NB4 (cell line): ENCODE results near the gene SLPI.

Source experiments
- DNase-seq: peaks from one replicate; pipeline ENCODE4 v3.0.0; 2010; ENCODE audit warnings: low read depth
- H3K4me3 ChIP-seq: one replicate; pipeline ENCODE4 v1.5.1; 2011; ENCODE audit warnings: mild to moderate bottlenecking, low read depth, low read length, moderate library complexity
- CTCF ChIP-seq: IDR thresholded peaks from one replicate; pipeline ENCODE4 v1.5.1; 2012; ENCODE audit warnings: low read depth, low read length
- MYC ChIP-seq: IDR thresholded peaks from 2 replicates; pipeline ENCODE4 v1.6.1; 2011; ENCODE audit warnings: low read depth, low read length
- POLR2A ChIP-seq: IDR thresholded peaks from 2 replicates; pipeline ENCODE4 v1.6.1; 2011; ENCODE audit warnings: mild to moderate bottlenecking; ENCODE audit not compliant: insufficient read length; ENCODE audit errors: extremely low read depth
- TF ChIP-seq, protein P1 (sequence below): IDR thresholded peaks from 2 replicates; pipeline ENCODE4 v1.6.1; 2011; ENCODE audit warnings: low read depth, low read length

SLPI gene

GRCh38 chr20:45269056-45269455 is 14.7 kb upstream of the SLPI start:
- DNase-seq: no peak
- no peak overlapping the region for H3K4me3 ChIP-seq
- TF ChIP-seq MYC (no peak), POLR2A (no peak), CTCF (no peak)
- TF ChIP-seq, protein P1, sequence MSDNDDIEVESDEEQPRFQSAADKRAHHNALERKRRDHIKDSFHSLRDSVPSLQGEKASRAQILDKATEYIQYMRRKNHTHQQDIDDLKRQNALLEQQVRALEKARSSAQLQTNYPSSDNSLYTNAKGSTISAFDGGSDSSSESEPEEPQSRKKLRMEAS: no peak

GRCh38 chr20:45268531-45268930 is 14.2 kb upstream of the SLPI start:
- TF ChIP-seq MYC (no peak), CTCF (no peak), POLR2A (no peak)
- TF ChIP-seq, protein P1: no peak
- DNase-seq: no peak
- no peak overlapping the region for H3K4me3 ChIP-seq

- no peak for DNase-seq
- no peak overlapping the region for H3K4me3 ChIP-seq
- TF ChIP-seq, protein P1: no peak
- TF ChIP-seq CTCF (no peak), MYC (no peak), POLR2A (no peak)
These were observed 12.6 kb upstream of the SLPI start for GRCh38 chr20:45266977-45267376.

DNA sequence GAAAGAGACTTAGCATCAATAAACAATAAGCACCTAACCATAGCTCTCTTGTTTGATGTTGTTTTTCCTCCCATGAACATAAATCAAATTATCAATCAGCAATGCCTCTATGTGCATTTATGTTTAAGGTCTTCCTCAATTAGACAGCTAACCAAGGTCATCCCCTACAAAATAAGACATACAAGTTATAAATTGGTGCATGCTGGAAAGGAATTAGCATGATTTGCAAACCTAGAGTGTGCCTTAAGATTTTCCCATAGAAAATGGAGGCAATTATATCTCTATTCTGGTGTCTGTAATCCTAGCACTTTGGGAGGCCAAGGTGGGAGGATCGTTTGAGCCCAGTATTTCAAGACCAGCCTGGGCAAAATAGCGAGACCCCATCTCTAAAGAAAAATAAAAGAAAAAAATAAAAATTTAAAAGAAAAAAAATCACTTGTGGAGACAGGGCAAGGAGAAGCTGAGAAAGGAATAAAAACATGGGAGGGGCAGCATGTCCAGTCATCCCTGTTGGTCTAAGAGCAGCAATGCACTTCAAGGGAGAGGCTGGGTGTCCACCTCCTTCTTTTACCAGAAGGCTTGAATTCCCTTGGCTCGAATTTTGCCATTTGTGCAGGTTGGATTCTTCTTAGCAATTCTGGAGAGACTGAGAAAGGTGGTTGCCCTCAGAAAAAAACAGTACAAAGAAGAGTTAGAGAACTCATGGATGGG is 9.3 kb upstream of the SLPI start:
- TF ChIP-seq MYC: no peak
- TF ChIP-seq POLR2A: no peak
- TF ChIP-seq, protein P1: no peak
- no peak for TF ChIP-seq CTCF
- H3K4me3 ChIP-seq: no peak overlapping the region
- DNase-seq: no peak

GRCh38 chr20:45258664-45259063 is 4.3 kb upstream of the SLPI start:
- no peak for DNase-seq
- H3K4me3 ChIP-seq: no peak overlapping the region
- no peak for TF ChIP-seq CTCF

- no peak for DNase-seq
- TF ChIP-seq POLR2A: no peak
- no peak for TF ChIP-seq MYC
- TF ChIP-seq, protein P1: no peak
- TF ChIP-seq CTCF: no peak
- no peak overlapping the region for H3K4me3 ChIP-seq
These were observed 3.9 kb upstream of the SLPI start for GRCh38 chr20:45258259-45258658.
